T-helper 2 cell treated with Interferon-gamma antibody and Interleukin-4, amounts not matched to agents 5 μg/mL and 100 μg/mL, for 36 hours (primary cell): Measurements from ENCODE around the gene GAS2L1.

Source experiments
- DNase-seq: peaks from one replicate; pipeline ENCODE4 v3.0.0; 2021; ENCODE audit warnings: low spot score
- H3K27ac Mint-ChIP-seq: one replicate; pipeline ENCODE4 v1.8.0; 2021; ENCODE audit warnings: mild to moderate bottlenecking, mixed read lengths
- H3K27me3 Mint-ChIP-seq: one replicate; pipeline ENCODE4 v1.8.0; 2021; ENCODE audit warnings: low read depth, mixed read lengths
- H3K36me3 Mint-ChIP-seq: one replicate; pipeline ENCODE4 v1.8.0; 2021; ENCODE audit warnings: low read depth, mixed read lengths
- H3K4me1 Mint-ChIP-seq: one replicate; pipeline ENCODE4 v1.8.0; 2021; ENCODE audit warnings: low read depth, mixed read lengths
- H3K4me3 Mint-ChIP-seq: one replicate; pipeline ENCODE4 v1.8.0; 2022; ENCODE audit warnings: mild to moderate bottlenecking, moderate library complexity, mixed read lengths
- H3K9me3 Mint-ChIP-seq: one replicate; pipeline ENCODE4 v1.8.0; 2021; ENCODE audit warnings: mixed read lengths

GAS2L1 gene

GRCh38 chr22:29317827-29318454, 11.5 kb downstream of the GAS2L1 start:
- peaks cover 10% of the 10 kb centered on the region for H3K4me1 Mint-ChIP-seq
- no peak overlapping the region for H3K4me3 Mint-ChIP-seq
- H3K9me3 Mint-ChIP-seq, result no peaks in the 10 kb centered on the region
- H3K27me3 Mint-ChIP-seq, result peaks cover 35% of the 10 kb centered on the region
- DNase-seq, result no peak
- no peak overlapping the region for H3K27ac Mint-ChIP-seq
- H3K36me3 Mint-ChIP-seq, result peaks cover 1% of the 10 kb centered on the region

DNA sequence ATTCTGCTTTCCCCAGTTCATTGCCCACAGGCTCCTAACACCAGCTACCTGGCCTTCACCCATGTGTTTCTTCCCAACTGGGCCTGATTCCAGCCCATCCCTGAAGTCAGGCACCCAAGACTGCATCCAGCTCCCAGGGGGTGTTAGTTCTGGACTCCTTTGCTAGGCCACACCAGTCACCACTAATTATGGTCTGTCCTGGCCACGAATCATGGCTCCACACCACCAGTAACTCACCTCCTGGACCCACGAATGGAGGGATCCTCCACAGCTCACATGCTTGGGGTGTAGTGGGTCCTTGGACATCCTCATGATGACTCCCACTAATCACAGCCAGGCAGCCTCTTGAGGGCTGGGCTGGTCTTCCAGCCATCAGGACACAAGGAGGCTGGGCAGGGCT, 12.6 kb downstream of the GAS2L1 start:
- H3K27ac Mint-ChIP-seq, result no peak overlapping the region
- H3K4me3 Mint-ChIP-seq, result no peak overlapping the region
- no peaks in the 10 kb centered on the region for H3K9me3 Mint-ChIP-seq
- no peak for DNase-seq
- peaks cover 5% of the 10 kb centered on the region for H3K4me1 Mint-ChIP-seq
- H3K27me3 Mint-ChIP-seq, result peaks cover 26% of the 10 kb centered on the region
- H3K36me3 Mint-ChIP-seq, result no peaks in the 10 kb centered on the region

- Mint-ChIP-seq H3K4me1 (no peaks in the 10 kb centered on the region), H3K27me3 (peaks cover 17% of the 10 kb centered on the region), H3K4me3 (no peak overlapping the region), H3K36me3 (no peaks in the 10 kb centered on the region), H3K9me3 (no peaks in the 10 kb centered on the region), H3K27ac (no peak overlapping the region)
- no peak for DNase-seq
These were observed 14.1 kb downstream of the GAS2L1 start for GRCh38 chr22:29320546-29320945.

- H3K27me3 Mint-ChIP-seq, result no peaks in the 10 kb centered on the region
- no peak overlapping the region for H3K4me3 Mint-ChIP-seq
- no peak for DNase-seq
- no peaks in the 10 kb centered on the region for H3K36me3 Mint-ChIP-seq
- no peak overlapping the region for H3K27ac Mint-ChIP-seq
- no peaks in the 10 kb centered on the region for H3K4me1 Mint-ChIP-seq
- H3K9me3 Mint-ChIP-seq, result no peaks in the 10 kb centered on the region
These were observed 17.2 kb downstream of the GAS2L1 start for GRCh38 chr22:29323641-29324040.

- no peaks in the 10 kb centered on the region for H3K9me3 Mint-ChIP-seq
- H3K4me1 Mint-ChIP-seq, result no peaks in the 10 kb centered on the region
- peaks cover 5% of the 10 kb centered on the region for H3K36me3 Mint-ChIP-seq
- H3K27ac Mint-ChIP-seq, result no peak overlapping the region
- H3K27me3 Mint-ChIP-seq, result no peaks in the 10 kb centered on the region
- H3K4me3 Mint-ChIP-seq, result no peak overlapping the region
- DNase-seq, result no peak
These were observed 18.9 kb downstream of the GAS2L1 start for GRCh38 chr22:29325356-29325755.

- no peaks in the 10 kb centered on the region for H3K27me3 Mint-ChIP-seq
- peaks cover 5% of the 10 kb centered on the region for H3K36me3 Mint-ChIP-seq
- no peaks in the 10 kb centered on the region for H3K9me3 Mint-ChIP-seq
- no peak for DNase-seq
- no peak overlapping the region for H3K27ac Mint-ChIP-seq
- H3K4me1 Mint-ChIP-seq, result no peaks in the 10 kb centered on the region
- no peak overlapping the region for H3K4me3 Mint-ChIP-seq
These were observed 19.4 kb downstream of the GAS2L1 start for GRCh38 chr22:29325785-29326315.

GRCh38 chr22:29326481-29326880, 20.0 kb downstream of the GAS2L1 start:
- H3K27ac Mint-ChIP-seq, result no peak overlapping the region
- no peaks in the 10 kb centered on the region for H3K9me3 Mint-ChIP-seq
- H3K27me3 Mint-ChIP-seq, result no peaks in the 10 kb centered on the region
- no peak for DNase-seq
- peaks cover 5% of the 10 kb centered on the region for H3K36me3 Mint-ChIP-seq
- no peak overlapping the region for H3K4me3 Mint-ChIP-seq
- H3K4me1 Mint-ChIP-seq, result no peaks in the 10 kb centered on the region

GRCh38 chr22:29327089-29327764, 20.8 kb downstream of the GAS2L1 start:
- Mint-ChIP-seq H3K27ac (no peak overlapping the region), H3K36me3 (peaks cover 5% of the 10 kb centered on the region), H3K4me3 (no peak overlapping the region), H3K27me3 (no peaks in the 10 kb centered on the region), H3K4me1 (no peaks in the 10 kb centered on the region), H3K9me3 (no peaks in the 10 kb centered on the region)
- no peak for DNase-seq

DNA sequence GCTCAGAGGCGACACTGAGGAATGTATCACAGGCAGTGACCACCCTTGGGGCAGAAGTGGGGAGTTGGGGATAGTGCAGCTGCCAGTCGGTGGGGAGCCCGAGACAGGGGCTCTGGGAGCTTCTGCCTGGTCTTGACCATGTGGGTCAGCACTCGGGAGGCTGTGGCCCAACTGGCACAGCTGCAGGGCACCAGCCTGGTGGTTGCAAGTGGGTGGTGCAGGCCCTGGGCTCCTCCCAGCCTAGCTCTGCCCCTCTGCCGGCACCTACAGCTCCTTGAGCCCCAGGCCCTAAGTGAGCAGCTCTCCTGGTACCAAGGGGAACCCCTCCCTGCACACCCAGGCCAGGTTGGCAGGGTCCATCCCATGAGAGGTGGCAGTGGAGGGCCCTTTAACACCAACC, 21.6 kb downstream of the GAS2L1 start:
- Mint-ChIP-seq H3K4me3 (no peak overlapping the region), H3K27me3 (no peaks in the 10 kb centered on the region), H3K27ac (no peak overlapping the region), H3K4me1 (no peaks in the 10 kb centered on the region), H3K36me3 (peaks cover 5% of the 10 kb centered on the region), H3K9me3 (no peaks in the 10 kb centered on the region)
- DNase-seq, result no peak

- no peak overlapping the region for H3K4me3 Mint-ChIP-seq
- no peak for DNase-seq
- H3K27me3 Mint-ChIP-seq, result no peaks in the 10 kb centered on the region
- no peaks in the 10 kb centered on the region for H3K4me1 Mint-ChIP-seq
- peaks cover 8% of the 10 kb centered on the region for H3K36me3 Mint-ChIP-seq
- H3K9me3 Mint-ChIP-seq, result no peaks in the 10 kb centered on the region
- H3K27ac Mint-ChIP-seq, result no peak overlapping the region
These were observed 22.4 kb downstream of the GAS2L1 start for GRCh38 chr22:29328566-29329500.

DNA sequence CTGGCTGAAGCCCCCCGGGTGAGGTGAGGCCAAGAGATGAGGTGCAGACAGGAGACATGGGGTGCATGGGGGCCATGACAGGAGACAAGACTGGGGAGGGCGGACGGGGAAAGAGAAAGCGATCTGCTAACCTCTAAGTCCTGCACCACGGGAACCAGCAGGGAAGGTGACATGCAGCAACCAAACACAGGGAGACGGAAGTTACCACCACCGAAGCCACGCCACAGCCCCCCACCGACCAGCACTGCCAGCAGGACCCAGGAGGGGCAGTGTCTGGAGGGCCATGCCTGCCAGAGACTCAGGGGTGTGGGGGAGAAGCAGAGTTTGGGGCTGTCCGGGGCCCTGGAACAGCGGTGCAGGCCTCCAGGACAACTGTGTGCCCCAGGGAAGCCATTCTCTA, 23.1 kb downstream of the GAS2L1 start:
- no peaks in the 10 kb centered on the region for H3K4me1 Mint-ChIP-seq

DNA sequence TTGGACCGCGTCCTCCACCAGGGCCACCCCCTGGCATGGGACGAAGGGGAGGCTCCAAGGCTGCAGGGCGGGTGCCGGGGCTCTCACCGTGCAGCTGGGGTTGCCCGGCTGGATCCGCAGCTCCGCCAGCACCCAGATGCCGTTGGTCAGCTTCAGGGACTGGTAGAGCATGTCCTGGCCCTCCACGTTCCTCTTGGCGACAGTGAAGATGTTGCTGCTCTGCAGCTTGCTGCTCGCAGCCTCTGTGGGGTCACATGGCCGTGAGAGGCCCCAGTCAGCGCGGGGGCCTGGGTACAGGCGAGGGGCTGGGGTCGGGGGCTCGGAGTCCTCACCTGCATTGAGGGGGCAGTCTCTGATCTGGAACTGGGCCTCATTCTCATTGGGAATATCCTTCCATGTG, 23.8 kb downstream of the GAS2L1 start:
- peaks cover 8% of the 10 kb centered on the region for H3K36me3 Mint-ChIP-seq

More for the DNA sequence above, 23.1 kb downstream of the GAS2L1 start:
- Mint-ChIP-seq H3K36me3 (peaks cover 8% of the 10 kb centered on the region), H3K9me3 (no peaks in the 10 kb centered on the region), H3K27ac (no peak overlapping the region), H3K4me3 (no peak overlapping the region), H3K27me3 (no peaks in the 10 kb centered on the region)
- DNase-seq, result no peak

DNA sequence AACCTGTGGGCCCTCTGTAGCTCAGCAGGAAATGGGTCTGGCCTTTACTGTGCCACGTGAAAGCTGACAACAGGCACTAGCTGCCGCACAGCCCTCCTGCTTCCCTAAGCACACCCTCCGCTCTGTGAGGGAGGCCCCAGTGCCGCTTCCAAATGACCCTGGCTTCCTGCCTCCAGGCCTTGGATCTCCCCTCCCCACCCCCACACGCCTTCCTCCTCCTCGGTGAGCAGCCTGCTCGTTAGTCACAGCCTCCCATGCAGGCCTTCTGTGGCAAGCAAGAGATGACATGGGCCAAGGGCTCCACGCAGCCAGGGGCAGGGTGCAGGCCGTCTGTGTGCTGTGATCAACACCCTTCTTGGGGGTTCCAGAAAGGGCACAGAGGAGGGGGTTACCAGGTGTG, 24.3 kb downstream of the GAS2L1 start:
- Mint-ChIP-seq H3K4me1 (no peaks in the 10 kb centered on the region), H3K36me3 (peaks cover 12% of the 10 kb centered on the region), H3K27ac (no peak overlapping the region), H3K9me3 (no peaks in the 10 kb centered on the region), H3K4me3 (no peak overlapping the region), H3K27me3 (no peaks in the 10 kb centered on the region)
- DNase-seq, result no peak

More for the DNA sequence above, 23.8 kb downstream of the GAS2L1 start:
- H3K4me3 Mint-ChIP-seq, result no peak overlapping the region
- H3K27ac Mint-ChIP-seq, result no peak overlapping the region
- H3K27me3 Mint-ChIP-seq, result no peaks in the 10 kb centered on the region
- no peaks in the 10 kb centered on the region for H3K9me3 Mint-ChIP-seq
- no peak for DNase-seq
- H3K4me1 Mint-ChIP-seq, result no peaks in the 10 kb centered on the region

DNA sequence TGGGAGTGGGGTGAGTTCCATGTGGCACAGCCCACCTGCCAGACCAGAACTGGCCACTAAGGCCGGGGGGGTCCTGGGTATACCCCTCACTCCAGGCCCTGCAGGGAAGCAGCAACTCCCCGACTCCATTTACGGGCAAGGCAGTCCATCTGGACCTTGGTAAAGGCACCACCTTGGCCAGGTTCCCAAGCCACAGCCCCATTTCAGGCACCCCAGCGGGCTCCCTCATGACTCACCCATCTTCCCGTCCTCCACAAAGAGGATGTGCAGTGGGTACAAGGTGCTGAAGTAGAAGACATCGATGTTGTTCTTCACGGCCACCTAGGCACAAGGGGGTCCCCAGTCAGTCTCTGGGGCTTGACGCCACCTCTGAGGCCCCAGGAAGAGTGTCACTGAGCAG, 24.8 kb downstream of the GAS2L1 start:
- no peak overlapping the region for H3K27ac Mint-ChIP-seq
- DNase-seq, result no peak
- H3K9me3 Mint-ChIP-seq, result no peaks in the 10 kb centered on the region
- H3K36me3 Mint-ChIP-seq, result peaks cover 16% of the 10 kb centered on the region
- H3K4me1 Mint-ChIP-seq, result no peaks in the 10 kb centered on the region
- H3K27me3 Mint-ChIP-seq, result no peaks in the 10 kb centered on the region
- no peak overlapping the region for H3K4me3 Mint-ChIP-seq
